Stimulated activated CD4-positive, alpha-beta T cell treated with anti-CD3 and anti-CD28 coated beads, Interleukin-2, amount 100 ng/mL, for 48 hours (primary cell): ENCODE measurements around the gene KCNG4.

Experiments
- DNase-seq, 2 donors: peaks; one replicate each; pipeline ENCODE4 v3.0.0-alpha.2; 2020

The KCNG4 gene, protein sequence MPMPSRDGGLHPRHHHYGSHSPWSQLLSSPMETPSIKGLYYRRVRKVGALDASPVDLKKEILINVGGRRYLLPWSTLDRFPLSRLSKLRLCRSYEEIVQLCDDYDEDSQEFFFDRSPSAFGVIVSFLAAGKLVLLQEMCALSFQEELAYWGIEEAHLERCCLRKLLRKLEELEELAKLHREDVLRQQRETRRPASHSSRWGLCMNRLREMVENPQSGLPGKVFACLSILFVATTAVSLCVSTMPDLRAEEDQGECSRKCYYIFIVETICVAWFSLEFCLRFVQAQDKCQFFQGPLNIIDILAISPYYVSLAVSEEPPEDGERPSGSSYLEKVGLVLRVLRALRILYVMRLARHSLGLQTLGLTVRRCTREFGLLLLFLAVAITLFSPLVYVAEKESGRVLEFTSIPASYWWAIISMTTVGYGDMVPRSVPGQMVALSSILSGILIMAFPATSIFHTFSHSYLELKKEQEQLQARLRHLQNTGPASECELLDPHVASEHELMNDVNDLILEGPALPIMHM

DNA sequence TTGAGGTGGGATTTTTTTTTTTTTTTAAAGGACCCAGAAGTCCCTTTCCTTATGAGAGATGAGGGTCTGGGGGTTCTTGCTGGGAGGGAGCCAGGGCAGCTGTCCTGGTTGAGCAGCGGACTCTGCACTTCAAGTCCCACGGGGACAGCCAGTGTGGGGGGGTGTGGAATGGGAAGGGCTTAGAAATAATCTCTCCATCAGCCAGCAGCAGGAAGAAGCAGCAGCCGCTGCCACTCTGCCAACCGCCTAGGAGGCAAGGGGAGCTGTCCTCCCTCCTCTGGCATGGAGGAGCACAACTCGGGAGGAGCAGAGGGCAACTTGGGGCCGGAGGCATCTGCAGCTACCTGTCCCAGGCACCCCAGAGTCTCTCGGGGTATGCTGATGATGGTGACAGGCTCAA is at the start of gene KCNG4:
Gene KCNG4 (minus strand): TSS at position 104 of the 400 bp plus-strand sequence. CDS start 2,527 bp downstream, outside the sequence.
- DNase-seq: no peak

DNA sequence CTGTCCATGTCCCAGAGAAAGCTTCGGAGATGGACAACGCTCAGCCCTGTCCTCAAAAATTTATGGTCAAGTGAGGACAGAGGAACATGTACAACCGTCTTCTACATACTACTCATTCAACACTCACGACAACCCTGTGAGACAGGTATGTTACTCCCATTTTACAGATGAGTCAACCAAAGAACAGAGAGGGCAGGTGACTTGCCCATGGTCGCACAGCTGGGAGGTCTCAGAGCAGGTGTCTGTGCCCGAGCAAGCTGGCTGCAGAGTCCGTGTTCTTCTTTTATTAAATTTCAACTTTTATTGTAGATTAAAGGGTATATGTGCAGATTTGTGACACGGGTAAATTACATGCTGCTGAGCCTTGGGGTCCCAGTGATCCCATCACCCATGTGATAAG is 49.1 kb upstream of the KCNG4 start:
- no peak for DNase-seq

DNA sequence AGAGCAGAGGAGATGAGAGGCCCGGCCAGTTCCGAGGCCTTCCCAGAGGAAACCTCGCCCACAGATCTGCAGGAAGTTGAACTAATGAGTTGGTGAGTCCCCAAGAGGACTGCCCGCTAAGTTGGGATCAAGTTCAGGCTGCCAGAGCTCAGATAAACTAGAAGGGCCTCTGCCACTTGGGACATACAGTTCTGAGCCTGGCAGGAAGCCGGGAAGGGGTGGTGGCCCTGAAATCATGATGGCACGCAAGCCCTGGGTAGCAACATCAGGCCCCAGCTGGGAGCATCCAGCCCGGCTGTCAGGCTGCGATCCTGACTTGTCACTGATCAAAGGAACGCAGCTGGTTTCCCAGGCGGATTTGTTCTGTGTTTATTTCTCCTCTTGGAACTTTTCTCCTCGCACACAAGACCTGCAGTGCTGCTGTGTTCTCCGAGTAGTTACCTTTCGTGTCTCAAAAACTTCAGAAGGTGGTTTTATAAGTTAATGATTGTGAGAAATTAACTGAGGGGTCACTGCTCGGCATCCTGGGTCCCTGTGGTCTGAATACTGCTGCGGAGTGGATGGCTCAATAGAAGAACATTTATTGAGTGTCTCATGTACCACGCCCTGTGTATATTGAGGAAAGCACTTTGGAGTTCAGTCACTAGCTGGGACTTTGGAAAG is 46.9 kb upstream of the KCNG4 start:
- no peak for DNase-seq

DNA sequence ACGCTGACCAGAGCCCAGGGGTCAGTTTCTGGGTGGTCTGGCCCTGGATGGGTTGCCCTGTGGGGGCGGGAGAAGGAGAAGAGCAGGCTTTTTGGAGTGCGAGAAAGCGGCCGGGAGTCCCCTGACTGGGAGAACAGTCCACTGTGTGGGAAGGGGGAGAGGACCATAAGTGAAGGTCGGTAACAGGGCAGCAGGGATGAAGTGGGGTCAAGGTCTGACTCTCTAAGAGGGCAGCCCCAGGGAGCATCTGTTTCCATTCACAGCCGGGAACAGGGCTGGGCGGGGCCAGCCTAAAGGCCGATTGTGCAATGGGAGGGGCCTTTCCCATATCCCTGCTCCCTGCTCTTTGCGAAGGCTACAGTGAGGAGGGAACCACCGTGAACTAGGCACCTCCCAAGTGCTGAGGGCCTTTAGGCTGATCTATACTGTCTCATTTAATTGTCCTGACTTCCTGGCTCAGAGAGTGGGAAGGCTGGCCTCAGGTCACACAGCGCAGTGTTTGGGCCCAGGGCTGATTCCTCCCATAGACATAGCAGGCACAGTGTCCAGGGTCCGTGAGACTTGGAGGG is 44.4 kb upstream of the KCNG4 start:
- DNase-seq: no peak

DNA sequence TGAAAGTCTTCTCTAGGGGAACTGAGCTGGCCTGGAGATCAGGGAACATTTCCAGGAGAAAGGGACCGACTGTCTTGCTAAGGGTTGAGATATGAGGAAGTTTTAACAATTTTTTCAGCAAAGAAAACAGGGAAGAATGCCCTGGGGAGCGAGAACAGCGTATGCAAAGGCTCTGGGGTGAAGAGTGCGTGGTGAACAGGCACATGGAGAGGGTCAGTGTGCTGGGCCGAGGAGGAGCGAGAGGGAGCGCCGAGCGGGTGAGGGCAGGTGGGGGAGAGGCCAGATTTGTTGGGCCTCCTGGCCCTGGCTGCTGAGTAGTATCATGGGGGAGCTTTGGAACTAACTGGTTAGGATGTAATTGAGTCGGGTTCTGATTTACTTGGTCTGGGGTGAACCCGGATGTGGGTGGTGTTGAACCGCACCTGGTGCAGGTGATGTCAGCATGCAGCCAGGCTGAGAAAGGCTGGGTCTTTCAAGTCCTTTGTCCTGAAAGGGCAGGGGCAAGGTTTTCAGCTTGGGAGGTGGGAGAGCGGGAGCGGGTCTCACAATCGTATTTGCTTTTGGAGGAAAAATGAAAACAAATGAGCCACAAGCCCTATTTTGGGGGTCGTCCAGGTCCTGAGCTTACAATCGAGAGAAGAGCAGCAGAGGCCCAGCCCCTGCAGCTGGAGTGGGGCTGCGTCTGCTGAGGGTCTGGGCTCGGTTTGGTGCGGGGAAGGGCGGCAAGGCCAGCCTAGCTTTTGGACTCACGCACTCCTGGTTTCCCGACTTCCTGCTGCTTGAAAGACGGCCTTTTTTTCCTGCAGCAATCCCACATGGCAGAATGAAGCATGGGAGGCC is 43.7 kb upstream of the KCNG4 start:
- no peak for DNase-seq

DNA sequence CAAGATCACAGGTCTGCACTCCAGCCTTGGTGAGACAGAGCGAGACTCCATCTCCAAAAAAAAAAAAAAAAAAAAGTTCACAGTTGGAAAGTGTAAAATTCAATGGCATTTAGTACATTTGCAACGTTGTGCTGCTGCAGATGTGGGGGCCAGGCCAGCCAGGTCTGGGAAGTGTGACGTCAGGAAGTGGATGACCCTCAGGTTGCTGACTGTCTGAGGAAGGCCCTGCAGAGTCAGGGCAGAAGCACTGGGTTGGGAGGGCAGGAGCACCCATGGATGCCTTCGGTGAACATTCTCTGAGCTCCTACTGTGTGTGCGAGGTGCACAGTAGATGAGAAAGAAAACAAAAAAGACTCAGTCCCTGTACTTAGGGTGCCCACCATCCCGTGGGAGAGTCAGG is 42.7 kb upstream of the KCNG4 start:
- DNase-seq: no peak

DNA sequence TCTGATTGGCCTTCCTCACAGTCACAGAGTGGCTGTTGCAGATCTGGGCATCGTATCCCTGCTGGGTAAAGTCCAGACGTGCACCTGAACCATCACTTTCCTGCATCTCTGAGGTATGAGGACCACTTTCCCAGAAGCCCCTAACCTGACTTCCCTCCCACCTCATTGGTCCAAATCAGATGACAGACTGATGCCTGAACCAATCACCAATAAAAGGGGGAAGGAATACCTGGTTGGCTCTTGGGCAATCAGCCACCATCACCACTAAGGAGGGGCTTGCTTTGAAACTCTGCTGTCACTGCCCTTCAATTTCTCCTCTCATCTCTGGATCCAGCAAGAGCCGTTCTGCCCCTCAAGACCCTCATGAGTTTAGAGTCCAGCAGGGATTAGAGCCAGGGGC is 41.3 kb upstream of the KCNG4 start:
- no peak for DNase-seq

DNA sequence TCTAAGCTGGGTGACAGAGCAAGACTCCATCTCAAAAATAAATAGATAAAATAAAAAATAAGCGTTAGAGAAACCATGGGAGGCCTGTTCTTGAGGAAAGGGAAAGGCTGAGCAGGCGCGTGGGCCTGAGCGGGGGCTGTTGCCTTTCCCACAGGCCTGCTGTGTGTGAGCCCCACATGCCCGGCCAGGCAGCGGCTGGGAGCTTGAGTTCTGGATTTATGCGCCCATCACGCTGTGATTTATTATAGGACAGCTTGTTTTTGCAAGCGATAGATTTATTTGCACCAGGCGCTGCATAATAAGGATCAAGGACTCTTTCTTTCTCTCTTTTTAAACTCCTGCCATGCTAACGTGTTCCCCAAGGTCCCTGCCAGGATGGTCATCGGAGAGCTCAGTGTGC is 40.1 kb upstream of the KCNG4 start:
- no peak for DNase-seq

DNA sequence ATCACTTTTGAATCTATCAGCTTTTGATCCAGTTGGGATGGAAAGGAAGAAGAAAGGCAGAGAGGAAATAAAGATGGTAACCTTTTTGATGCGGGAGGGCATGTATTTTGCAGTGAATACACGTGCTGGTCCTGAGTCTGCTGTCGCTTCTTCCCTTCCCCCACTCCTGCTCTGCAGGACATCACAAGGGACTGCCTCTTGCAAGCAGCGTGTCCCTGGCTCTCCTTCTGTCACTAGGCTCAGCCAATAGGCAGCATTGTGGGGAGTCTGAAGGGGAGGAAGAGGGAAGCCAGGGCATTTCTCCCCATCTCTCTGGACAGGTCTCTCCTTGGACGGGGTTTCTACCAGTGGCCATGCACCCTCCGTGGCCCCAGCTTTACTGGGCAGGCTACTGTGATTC is 39.2 kb upstream of the KCNG4 start:
- DNase-seq: no peak

DNA sequence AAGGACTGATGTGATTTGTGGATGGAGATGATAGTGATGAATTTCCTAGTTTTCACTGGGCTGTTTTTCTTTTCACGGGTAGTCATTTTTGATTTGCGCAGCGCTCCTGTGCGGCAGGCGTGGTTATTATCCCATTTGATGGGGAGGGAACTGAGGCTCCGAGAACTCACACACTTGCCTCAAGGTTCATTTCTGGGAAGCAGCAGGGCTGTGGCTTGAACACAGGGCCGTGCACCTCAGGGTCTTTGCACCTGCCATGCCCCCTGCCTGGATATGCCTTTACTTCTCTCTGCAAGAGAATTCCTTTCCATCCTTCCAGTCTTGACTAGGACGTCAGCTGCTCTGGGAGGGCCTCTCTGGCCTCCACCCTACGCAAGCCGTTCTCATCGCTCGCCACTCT is 38.5 kb upstream of the KCNG4 start:
- DNase-seq: no peak

DNA sequence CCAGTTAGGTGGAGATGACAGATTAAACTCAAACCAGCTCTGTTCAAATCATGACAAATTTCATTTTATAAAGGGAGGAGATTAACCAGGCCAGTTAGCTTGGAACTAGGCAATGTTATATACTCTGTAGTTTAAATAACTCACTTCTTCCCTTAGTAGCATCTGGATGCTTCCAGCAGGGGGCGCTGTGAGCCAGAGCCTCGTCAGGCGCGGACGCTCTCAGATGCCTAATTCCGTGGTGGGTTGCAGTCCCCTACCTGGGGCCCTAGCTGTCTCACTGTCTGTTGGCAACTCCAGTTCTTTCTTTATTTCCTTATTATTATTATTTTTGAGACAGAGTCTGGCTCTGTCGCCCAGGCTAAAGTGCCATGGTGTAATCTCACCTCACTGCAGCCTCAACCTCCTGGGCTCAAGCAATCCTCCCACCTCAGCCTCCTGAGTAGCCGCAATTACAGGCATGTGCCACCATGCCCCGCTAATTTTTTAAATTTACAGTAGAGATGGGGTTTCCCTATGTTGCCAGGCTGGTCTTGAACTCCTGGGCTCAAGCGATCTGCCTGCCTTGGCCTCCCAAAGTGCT is 37.5 kb upstream of the KCNG4 start:
- DNase-seq: peak; percentile 78 to 79

DNA sequence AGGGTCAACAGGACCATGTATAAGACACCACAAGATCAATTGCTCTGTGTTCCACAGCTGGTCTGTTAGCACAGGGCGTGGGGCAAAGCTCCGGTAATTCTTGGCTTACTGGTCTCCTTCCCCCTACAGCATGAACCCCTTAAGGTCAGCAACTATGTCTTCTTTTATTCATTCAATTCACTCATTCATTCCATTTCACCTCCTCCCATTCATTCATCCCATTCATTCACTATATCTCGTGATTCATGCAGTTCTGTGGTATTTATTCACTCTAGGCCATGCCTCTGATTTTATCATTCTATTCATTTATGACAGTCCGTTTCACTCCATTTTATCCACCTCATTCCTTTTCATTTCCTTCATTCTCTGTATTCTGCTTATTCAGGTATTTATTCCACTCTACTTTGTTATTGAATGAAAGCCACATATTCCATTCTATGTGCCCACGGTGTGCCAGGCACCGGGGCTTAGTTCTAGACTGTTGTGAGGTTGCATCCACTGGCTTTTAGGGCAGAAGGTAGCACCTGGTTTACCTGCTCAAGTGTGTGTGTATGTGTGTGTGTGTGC is 35.9 kb upstream of the KCNG4 start:
- DNase-seq: no peak

DNA sequence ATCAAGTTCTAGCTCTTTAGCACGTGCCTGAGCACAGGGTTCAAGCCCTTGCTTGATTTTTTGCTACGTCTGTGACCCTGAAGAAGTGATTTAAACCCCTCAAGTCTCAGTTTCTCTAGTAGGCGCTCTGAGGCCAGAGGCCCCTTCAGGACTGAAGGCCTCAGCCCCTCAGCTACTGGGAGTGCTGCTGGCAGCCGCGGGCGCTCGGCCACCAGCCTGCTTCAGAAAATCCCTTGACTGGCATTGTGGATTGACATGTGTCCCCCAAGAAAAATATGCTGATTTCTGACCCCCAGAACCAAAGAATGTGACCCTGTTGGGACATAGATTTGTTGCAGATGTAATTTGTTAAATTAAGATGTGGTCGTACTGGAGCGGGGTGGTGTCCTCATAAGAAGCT is 34.7 kb upstream of the KCNG4 start:
- DNase-seq: no peak

DNA sequence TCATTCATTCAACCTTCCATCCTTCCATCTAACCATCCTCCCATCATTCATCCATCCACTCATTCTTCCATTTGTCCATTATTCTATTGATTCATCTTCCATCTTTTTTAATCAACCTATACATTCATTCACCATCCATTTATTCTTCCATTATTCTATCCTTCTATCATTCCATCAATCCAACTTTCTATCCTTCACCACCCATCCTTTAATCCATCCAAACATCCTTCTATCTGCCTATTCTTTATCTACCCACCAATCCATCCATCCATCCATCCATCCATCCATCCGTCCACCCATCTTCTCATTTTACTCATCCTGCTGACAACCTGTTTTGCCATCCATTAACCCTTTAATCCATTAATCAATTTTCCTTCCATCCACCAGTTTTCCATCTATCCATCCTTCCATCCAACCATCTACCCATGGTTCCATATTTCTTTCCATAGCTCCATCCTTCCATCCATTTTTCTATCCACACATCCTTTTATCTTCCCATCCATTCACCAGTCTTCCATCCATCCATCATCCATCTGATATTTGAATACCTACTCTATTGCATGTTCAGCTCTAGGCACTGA is 33.0 kb upstream of the KCNG4 start:
- no peak for DNase-seq

DNA sequence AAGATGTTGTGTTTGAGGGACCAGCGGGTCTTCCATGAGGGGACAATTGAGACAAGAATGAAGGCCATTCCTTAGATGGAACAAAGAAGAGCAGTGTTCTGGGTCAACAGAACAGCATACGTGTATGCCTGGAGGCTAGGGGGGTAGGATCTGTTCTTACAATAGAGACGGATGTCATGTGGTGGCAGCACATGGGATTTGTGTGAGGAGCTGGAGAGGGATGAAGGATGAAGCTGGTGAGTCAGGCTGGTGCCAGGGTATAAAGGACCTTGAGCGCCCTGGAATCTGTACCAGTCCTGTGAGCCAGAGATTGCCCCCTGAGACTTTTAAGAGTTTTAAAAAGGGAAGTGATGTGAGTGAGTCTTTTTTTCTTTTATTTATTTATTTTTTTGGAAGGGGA is 32.1 kb upstream of the KCNG4 start:
- DNase-seq: no peak

DNA sequence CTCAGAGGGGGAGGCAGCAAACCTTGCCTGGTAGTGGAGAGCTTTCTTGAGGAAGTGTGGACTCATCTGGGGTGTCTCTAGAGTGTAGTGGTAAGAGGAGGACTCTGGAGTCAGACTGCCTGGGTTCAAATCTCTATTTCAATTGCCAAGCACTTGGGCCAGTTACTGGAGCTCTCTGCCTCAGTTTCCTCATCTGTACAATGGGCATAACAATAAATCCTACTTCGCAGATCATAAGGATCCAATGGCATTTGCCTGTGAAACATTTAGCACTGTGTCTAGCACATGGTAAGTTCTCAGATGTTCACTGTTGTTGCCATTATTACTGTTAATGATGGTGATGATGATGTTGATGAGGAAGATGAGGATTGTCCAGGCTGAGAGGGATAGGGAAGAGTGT is 31.2 kb upstream of the KCNG4 start:
- no peak for DNase-seq

DNA sequence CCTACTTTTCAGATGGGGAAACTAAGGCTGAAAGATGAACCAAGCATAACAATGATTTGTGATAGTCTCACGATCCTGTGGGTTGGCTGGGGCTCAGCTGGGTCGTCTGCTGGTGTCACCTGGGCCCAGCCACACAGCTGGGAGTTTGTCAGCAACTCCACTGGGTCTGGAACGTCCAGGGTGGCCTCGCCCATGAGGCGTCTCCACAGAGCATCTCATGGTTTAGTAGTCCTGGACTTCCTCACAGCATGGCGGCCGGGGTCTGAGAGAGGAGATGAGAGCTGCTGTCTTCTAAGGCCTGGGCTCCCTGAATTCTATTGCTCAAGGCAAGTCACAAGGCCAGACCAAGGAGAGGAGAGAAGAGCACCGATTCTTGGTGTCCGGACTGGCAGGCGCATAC is 30.7 kb upstream of the KCNG4 start:
- DNase-seq: no peak

DNA sequence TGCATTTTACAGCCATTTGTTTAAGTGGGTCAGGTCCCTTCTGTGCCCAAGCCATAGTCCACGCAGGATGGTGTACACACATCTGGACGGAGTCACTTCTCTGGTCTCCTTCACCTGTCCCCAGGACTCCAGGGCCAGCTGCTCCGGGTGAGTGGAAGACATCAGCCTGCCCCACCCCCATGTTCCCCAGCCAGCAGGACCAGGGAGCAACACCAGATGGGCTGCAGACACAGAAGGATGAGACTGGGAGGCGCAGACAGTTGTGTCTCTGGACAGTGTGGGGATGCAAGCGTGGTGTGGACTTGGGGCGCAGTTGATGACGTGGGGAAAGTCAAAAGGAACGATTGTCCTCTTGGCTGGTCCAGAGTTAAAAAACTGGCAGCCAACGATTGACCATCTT is 30.3 kb upstream of the KCNG4 start:
- no peak for DNase-seq

DNA sequence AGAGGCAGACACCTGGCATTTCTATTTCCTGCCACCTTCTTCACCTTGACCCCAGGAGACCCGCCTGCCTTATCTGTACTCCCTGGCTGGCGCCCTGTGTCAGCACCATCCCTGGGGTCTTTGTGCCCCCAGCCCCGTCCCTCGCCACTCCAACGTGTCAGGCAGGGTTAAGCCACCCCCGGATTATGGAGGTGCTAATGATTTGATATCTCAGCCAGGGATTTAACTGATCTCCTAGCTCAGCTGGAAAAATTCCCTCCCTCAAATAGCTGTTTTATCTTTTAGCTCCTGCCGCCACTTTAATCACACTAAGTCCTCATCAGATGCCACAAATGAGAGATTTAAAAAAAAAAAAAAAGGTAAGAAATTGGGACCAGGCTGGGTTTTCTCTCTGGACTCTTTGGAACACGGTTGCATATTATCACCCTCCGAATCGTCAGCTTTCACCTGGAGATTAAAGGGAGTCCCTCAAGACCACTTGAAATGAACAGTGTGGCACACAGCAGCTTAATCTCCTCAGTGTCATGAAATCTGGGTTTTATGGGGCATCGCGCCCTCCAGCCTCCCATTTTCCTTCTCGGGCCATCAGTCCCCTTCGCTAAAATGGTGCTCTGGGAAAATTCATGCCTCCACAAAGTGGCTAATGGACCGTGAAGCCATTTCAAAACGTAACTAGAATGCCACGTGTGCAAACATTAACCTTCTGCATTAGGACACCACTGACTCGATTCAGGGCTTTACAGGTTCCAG is 28.7 kb upstream of the KCNG4 start:
- no peak for DNase-seq

DNA sequence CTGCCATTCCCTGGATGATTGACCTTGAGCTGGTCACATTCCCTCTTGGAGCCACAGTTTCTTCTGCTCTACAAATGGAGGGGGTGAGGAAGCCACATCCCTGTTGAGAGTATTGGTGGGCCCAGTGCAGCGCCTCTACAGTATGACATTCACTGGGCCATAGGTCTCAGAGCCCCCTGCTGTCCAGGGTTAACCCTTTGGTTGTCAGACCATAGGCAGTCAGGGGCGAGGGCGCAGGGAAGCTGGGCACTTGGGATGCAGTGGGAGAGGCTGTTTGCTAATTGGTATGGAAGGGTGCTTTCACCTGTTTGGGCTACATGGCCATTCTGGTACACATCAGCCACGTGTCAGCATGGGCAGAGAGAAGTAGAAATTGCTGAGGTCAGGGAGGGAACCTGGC is 27.6 kb upstream of the KCNG4 start:
- no peak for DNase-seq

DNA sequence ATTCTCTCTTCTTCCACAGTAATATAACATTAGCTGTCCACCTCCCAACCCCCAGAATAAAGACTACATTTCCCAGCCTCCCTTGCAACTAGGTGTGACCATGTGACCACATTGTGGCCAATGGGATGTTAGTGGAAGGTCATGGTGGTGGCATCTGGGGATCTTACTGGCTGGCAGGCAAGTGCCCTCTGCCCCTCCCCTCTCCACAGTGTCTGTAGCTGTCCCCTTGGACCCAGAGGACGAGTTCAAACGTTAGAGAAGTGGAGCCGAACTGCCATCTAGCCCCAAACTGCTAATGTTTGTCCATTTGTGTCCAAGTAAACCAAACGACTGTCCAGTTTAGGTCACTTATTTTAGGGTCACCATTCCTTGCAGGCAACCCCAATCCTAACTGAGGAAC is 26.6 kb upstream of the KCNG4 start:
- DNase-seq: peak; percentile 10 to 13
